ENCODE results near the gene BANF2. TPM values are rescaled to one million over a fixed set of nuclear protein-coding genes. Genes with fewer than 3 reads are reported as not detected.

BANF2 gene
- total RNA-seq, 2 donors from 2014 or later, result not detected

GRCh38 chr20:17783671-17784070 is 83.9 kb downstream of the BANF2 start:
- Mint-ChIP-seq H3K4me3 (no peak overlapping the region), H3K27ac (no peak overlapping the region), H3K9me3 (peaks cover 10% of the 10 kb centered on the region), H3K4me1 (peaks cover 3% of the 10 kb centered on the region), H3K36me3 (ENCODE audit: low read depth) (no peaks in the 10 kb centered on the region), H3K27me3 (ENCODE audit: insufficient read depth) (no peaks in the 10 kb centered on the region)
- no peaks in the 10 kb centered on the region for H3K4me1 ChIP-seq (ENCODE audit: control insufficient read depth, insufficient read depth, low read length)
- H3K4me3 ChIP-seq (ENCODE audit: low read length), result no peak overlapping the region
- 89% methylated on average over 6 of the region's 6 CpGs for WGBS, 2 experiments (ENCODE audit: insufficient coverage in 1 of 2, insufficient read length in 1 of 2)
- no peaks in the 10 kb centered on the region for H3K9me3 ChIP-seq (ENCODE audit: control insufficient read depth, low read length)
- H3K27ac ChIP-seq (ENCODE audit: low read depth, low read length), result no peak overlapping the region
- H3K36me3 ChIP-seq (ENCODE audit: control insufficient read depth, insufficient read depth, low read length), result no peaks in the 10 kb centered on the region
- no peak overlapping the region for H3K9ac ChIP-seq (ENCODE audit: extremely low read depth, low read length, poor library complexity, severe bottlenecking)
- no peak for DNase-seq
- TF ChIP-seq CTCF (conservative IDR thresholded peaks at IDR 0.05), result no peak
- H3K27me3 ChIP-seq (ENCODE audit: control insufficient read depth, insufficient read depth, low read length, poor library complexity, severe bottlenecking), result no peaks in the 10 kb centered on the region

DNA sequence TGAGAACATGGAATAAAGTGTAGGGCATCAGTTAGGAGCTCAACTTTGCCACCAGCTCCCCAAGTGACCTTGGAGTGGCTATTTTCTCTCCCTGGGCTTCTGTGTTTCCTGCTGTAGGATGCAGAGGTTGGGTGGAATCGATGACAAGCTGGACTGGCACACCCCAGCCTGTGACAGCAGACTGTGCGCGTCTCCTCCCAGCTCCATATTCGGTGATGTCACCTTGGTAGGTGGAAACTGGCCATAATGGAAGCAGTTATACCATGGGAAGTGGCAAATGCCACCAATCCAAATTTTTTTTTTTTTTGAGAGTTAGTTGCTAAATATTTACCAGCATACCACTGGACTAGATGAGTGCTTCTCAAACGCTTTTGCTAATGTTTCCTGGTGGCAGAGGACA is 85.2 kb downstream of the BANF2 start:
- Histone ChIP-seq H3K27ac (ENCODE audit: low read depth, low read length) (no peak overlapping the region), H3K36me3 (ENCODE audit: control insufficient read depth, insufficient read depth, low read length) (no peaks in the 10 kb centered on the region), H3K4me3 (ENCODE audit: low read length) (no peak overlapping the region), H3K4me1 (ENCODE audit: control insufficient read depth, insufficient read depth, low read length) (no peaks in the 10 kb centered on the region), H3K27me3 (ENCODE audit: control insufficient read depth, insufficient read depth, low read length, poor library complexity, severe bottlenecking) (no peaks in the 10 kb centered on the region), H3K9ac (ENCODE audit: extremely low read depth, low read length, poor library complexity, severe bottlenecking) (no peak overlapping the region), H3K9me3 (ENCODE audit: control insufficient read depth, low read length) (no peaks in the 10 kb centered on the region)
- Mint-ChIP-seq H3K9me3 (peaks cover 7% of the 10 kb centered on the region), H3K4me1 (peaks cover 3% of the 10 kb centered on the region), H3K27me3 (ENCODE audit: insufficient read depth) (no peaks in the 10 kb centered on the region), H3K4me3 (no peak overlapping the region), H3K27ac (no peak overlapping the region), H3K36me3 (ENCODE audit: low read depth) (no peaks in the 10 kb centered on the region)
- DNase-seq, result no peak
- 90 to 94% methylated on average over 3 to 5 of the region's 5 CpGs for WGBS, 2 experiments (ENCODE audit: insufficient coverage in 1 of 2, insufficient read length in 1 of 2)
- no peak for TF ChIP-seq CTCF (conservative IDR thresholded peaks at IDR 0.05)

Other genes with a start within 250 kb of the BANF2 start
- 10 to 100 TPM in 1 of 2 donors, 1 to 10 TPM in 1; 9.4 to 12.0 TPM for gene BFSP1, start 168.6 kb upstream of the BANF2 start, total RNA-seq
- gene DSTN, start 129.9 kb upstream of the BANF2 start, total RNA-seq, result 100 to 1,000 TPM; 196 to 204 TPM
- gene RRBP1, start 17.7 kb upstream of the BANF2 start, total RNA-seq, result 100 to 1,000 TPM; 191 to 212 TPM

Measured in endodermal cell (in vitro differentiated cells).